Progenitor cell of endocrine pancreas (in vitro differentiated cells): ENCODE results near the gene TMIGD3. TPM values are rescaled to one million over a fixed set of nuclear protein-coding genes. Genes with fewer than 3 reads are reported as not detected.

ENCODE experiments used
- DNase-seq: peaks from one replicate; pipeline ENCODE4 v3.0.0; 2021; ENCODE audit warnings: low spot score; ENCODE audit not compliant: unreplicated experiment
- H3K27ac Mint-ChIP-seq: 2 replicates; pipeline ENCODE4 v1.8.0; 2021; ENCODE audit warnings: mild to moderate bottlenecking, moderate library complexity, mixed read lengths
- H3K27me3 Mint-ChIP-seq: 2 replicates; pipeline ENCODE4 v1.8.0; 2021; ENCODE audit warnings: mixed read lengths
- H3K36me3 Mint-ChIP-seq: 2 replicates; pipeline ENCODE4 v1.8.0; 2022; ENCODE audit warnings: mixed read lengths; ENCODE audit not compliant: insufficient read depth
- H3K4me1 Mint-ChIP-seq: 2 replicates; pipeline ENCODE4 v1.8.0; 2021; ENCODE audit warnings: low read depth, mixed read lengths
- H3K4me3 Mint-ChIP-seq: 2 replicates; pipeline ENCODE4 v1.8.0; 2021; ENCODE audit warnings: low read depth, mild to moderate bottlenecking, moderate library complexity, mixed read lengths
- H3K9me3 Mint-ChIP-seq: 2 replicates; pipeline ENCODE4 v1.8.0; 2021; ENCODE audit warnings: low read depth, mixed read lengths
- CTCF ChIP-seq: fragments of 200-600 bp; sonication (generic); IDR thresholded peaks from one replicate; pipeline ENCODE4 v1.5.0; 2021; ENCODE audit warnings: antibody characterized with exemption, mild to moderate bottlenecking; ENCODE audit not compliant: unreplicated experiment
- total RNA-seq: library from RNA; stranded (reverse); gene quantifications from 2 replicates; pipeline ENCODE4 v1.2.1, GENCODE V29; 2021

The TMIGD3 gene
- total RNA-seq, 1 donor from 2014 or later: not detected

GRCh38 chr1:111465754-111466153, 37.7 kb downstream of the TMIGD3 start:
- no peaks in the 10 kb centered on the region for H3K9me3 Mint-ChIP-seq
- no peak overlapping the region for H3K27ac Mint-ChIP-seq
- no peak overlapping the region for H3K4me3 Mint-ChIP-seq

GRCh38 chr1:111463029-111463683, 40.3 kb downstream of the TMIGD3 start:
- H3K9me3 Mint-ChIP-seq: no peaks in the 10 kb centered on the region
- H3K27me3 Mint-ChIP-seq: no peaks in the 10 kb centered on the region
- peaks cover 7% of the 10 kb centered on the region for H3K36me3 Mint-ChIP-seq
- peaks cover 4% of the 10 kb centered on the region for H3K4me1 Mint-ChIP-seq
- no peak overlapping the region for H3K27ac Mint-ChIP-seq
- H3K4me3 Mint-ChIP-seq: no peak overlapping the region
- DNase-seq: no peak
- TF ChIP-seq CTCF: no peak

More at GRCh38 chr1:111465754-111466153, 37.7 kb downstream of the TMIGD3 start:
- no peaks in the 10 kb centered on the region for H3K27me3 Mint-ChIP-seq
- H3K4me1 Mint-ChIP-seq: peaks cover 4% of the 10 kb centered on the region
- TF ChIP-seq CTCF: no peak
- no peak for DNase-seq
- H3K36me3 Mint-ChIP-seq: peaks cover 3% of the 10 kb centered on the region

GRCh38 chr1:111462370-111463028, 40.9 kb downstream of the TMIGD3 start:
- Mint-ChIP-seq H3K4me3 (no peak overlapping the region), H3K27ac (no peak overlapping the region), H3K36me3 (peaks cover 10% of the 10 kb centered on the region), H3K9me3 (no peaks in the 10 kb centered on the region), H3K27me3 (no peaks in the 10 kb centered on the region), H3K4me1 (peaks cover 4% of the 10 kb centered on the region)
- no peak for DNase-seq
- TF ChIP-seq CTCF: no peak

GRCh38 chr1:111461765-111462164, 41.7 kb downstream of the TMIGD3 start:
- Mint-ChIP-seq H3K9me3 (no peaks in the 10 kb centered on the region), H3K4me3 (no peak overlapping the region), H3K36me3 (peaks cover 13% of the 10 kb centered on the region), H3K27ac (no peak overlapping the region), H3K27me3 (no peaks in the 10 kb centered on the region), H3K4me1 (peaks cover 4% of the 10 kb centered on the region)
- no peak for TF ChIP-seq CTCF
- DNase-seq: no peak

- Mint-ChIP-seq H3K4me1 (peaks cover 9% of the 10 kb centered on the region), H3K9me3 (no peaks in the 10 kb centered on the region), H3K27ac (no peak overlapping the region), H3K36me3 (peaks cover 21% of the 10 kb centered on the region), H3K27me3 (no peaks in the 10 kb centered on the region), H3K4me3 (no peak overlapping the region)
- no peak for TF ChIP-seq CTCF
- no peak for DNase-seq
These were observed 47.8 kb downstream of the TMIGD3 start for GRCh38 chr1:111455642-111456031.
